ENCODE results near the gene TMEM139.

DNA sequence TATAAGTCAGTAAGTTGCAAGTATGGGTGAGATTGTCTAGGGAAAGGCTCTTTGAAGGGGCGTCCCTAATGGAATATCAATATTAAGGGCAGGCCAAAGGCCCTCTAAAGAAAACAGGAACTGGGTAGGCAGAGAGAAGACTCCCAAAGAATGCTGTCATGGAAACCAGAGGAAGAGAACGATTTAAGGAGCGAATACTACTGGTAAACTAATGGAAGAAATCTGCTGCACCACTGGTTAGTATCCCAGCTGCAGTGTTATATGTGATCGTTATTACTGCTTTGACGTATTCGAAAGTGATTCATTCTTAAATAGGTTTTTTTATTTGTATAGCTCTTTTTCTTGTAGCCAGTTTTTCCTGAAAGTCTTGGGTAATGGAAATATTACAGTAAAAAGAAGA is 4.7 kb downstream of the TMEM139 start:
- TF ChIP-seq, protein P1, sequence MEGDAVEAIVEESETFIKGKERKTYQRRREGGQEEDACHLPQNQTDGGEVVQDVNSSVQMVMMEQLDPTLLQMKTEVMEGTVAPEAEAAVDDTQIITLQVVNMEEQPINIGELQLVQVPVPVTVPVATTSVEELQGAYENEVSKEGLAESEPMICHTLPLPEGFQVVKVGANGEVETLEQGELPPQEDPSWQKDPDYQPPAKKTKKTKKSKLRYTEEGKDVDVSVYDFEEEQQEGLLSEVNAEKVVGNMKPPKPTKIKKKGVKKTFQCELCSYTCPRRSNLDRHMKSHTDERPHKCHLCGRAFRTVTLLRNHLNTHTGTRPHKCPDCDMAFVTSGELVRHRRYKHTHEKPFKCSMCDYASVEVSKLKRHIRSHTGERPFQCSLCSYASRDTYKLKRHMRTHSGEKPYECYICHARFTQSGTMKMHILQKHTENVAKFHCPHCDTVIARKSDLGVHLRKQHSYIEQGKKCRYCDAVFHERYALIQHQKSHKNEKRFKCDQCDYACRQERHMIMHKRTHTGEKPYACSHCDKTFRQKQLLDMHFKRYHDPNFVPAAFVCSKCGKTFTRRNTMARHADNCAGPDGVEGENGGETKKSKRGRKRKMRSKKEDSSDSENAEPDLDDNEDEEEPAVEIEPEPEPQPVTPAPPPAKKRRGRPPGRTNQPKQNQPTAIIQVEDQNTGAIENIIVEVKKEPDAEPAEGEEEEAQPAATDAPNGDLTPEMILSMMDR (IDR thresholded peaks at IDR 0.05; ENCODE audit: insufficient read depth, low read depth, low read length) = no peak
- no peak for TF ChIP-seq EZH2 (IDR thresholded peaks at IDR 0.05; ENCODE audit: insufficient read depth, low read length)

Measured in astrocyte (in vitro differentiated cells and primary cell).